Adipocyte (in vitro differentiated cells): ENCODE data around the gene HOMER2.

Source experiments
- DNase-seq: peaks from one replicate; pipeline ENCODE4 v3.0.0-alpha.2; 2015; ENCODE audit warnings: low read depth
- H3K27me3 ChIP-seq: replicated peaks from 2 replicates; pipeline ENCODE4 v1.7.0; 2013; ENCODE audit warnings: mild to moderate bottlenecking, low read length, moderate library complexity; ENCODE audit not compliant: control insufficient read depth, insufficient read depth
- H3K36me3 ChIP-seq: 2 replicates; pipeline ENCODE4 v1.7.0; 2013; ENCODE audit warnings: low read length, mild to moderate bottlenecking, moderate library complexity; ENCODE audit not compliant: control insufficient read depth, insufficient read depth, severe bottlenecking
- H3K4me1 ChIP-seq: 2 replicates; pipeline ENCODE4 v1.7.0; 2013; ENCODE audit warnings: mild to moderate bottlenecking, low read length, moderate library complexity; ENCODE audit not compliant: control insufficient read depth, insufficient read depth
- H3K4me3 ChIP-seq: 2 replicates; pipeline ENCODE4 v1.7.0; 2013; ENCODE audit warnings: mild to moderate bottlenecking, low read length, moderate library complexity
- H3K9ac ChIP-seq: 2 replicates; pipeline ENCODE4 v1.7.0; 2013; ENCODE audit warnings: mild to moderate bottlenecking, low read length, moderate library complexity
- H3K9me3 ChIP-seq: 2 replicates; pipeline ENCODE4 v1.7.0; 2013; ENCODE audit warnings: mild to moderate bottlenecking, low read length, moderate library complexity; ENCODE audit not compliant: control insufficient read depth

HOMER2 gene

GRCh38 chr15:82963471-82964341 is 11.2 kb upstream of the HOMER2 start:
- Histone ChIP-seq H3K9me3 (no peaks in the 10 kb centered on the region), H3K27me3 (no peaks in the 10 kb centered on the region), H3K9ac (no peak overlapping the region), H3K36me3 (no peaks in the 10 kb centered on the region), H3K4me3 (no peak overlapping the region), H3K4me1 (peaks cover 9% of the 10 kb centered on the region)
- DNase-seq, result no peak

DNA sequence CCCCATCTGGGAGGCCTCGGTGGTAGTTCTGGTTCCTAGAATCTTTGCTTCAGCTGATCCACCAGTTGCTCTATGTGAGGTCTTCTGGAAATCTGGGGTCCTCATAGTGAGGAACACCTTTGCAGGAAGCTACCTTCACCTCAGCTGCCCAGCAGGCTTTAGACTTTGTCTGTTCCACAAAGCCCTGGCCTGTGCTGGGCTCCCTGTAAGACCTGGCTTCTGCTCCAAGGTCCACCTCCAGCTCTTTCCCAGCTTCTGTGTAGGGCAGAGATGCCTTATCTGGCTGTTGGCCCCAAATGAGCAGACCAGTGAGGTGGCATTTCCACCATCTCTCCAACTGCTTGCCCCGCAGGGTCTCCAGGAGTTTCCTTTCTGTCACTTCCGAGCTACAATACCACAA is 8.2 kb upstream of the HOMER2 start:
- no peak overlapping the region for H3K9ac ChIP-seq
- no peak overlapping the region for H3K4me3 ChIP-seq
- no peak for DNase-seq
- no peaks in the 10 kb centered on the region for H3K9me3 ChIP-seq
- no peaks in the 10 kb centered on the region for H3K27me3 ChIP-seq
- no peaks in the 10 kb centered on the region for H3K36me3 ChIP-seq
- H3K4me1 ChIP-seq, result peaks cover 9% of the 10 kb centered on the region

DNA sequence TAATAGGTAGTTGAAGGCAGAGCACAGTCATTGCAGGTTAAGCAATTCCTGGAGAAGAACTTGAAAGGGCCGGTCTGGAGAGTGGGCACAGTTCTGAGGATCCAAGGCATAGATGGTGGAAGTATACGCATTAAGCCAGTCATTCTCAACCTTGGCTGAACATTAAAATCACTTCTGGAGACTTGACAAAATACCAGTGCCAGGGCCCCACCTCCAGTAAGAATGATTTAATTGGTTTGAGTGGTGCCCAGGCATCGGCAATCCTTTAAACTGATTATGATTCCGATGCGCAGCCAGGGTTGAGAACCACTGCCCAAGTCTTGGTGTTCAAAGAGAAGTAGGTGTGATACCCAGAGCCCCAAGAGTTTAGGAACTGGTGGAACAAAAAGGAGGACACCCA is 6.9 kb upstream of the HOMER2 start:
- Histone ChIP-seq H3K27me3 (no peaks in the 10 kb centered on the region), H3K4me1 (peaks cover 9% of the 10 kb centered on the region), H3K9ac (no peak overlapping the region), H3K36me3 (no peaks in the 10 kb centered on the region), H3K4me3 (no peak overlapping the region), H3K9me3 (no peaks in the 10 kb centered on the region)
- no peak for DNase-seq

- Histone ChIP-seq H3K4me1 (peaks cover 6% of the 10 kb centered on the region), H3K36me3 (no peaks in the 10 kb centered on the region), H3K4me3 (no peak overlapping the region), H3K9ac (no peak overlapping the region), H3K27me3 (no peaks in the 10 kb centered on the region), H3K9me3 (no peaks in the 10 kb centered on the region)
- no peak for DNase-seq
These were observed 6.1 kb upstream of the HOMER2 start for GRCh38 chr15:82958638-82959037.

- Histone ChIP-seq H3K9me3 (no peaks in the 10 kb centered on the region), H3K9ac (peak overlapping the region; percentile 56), H3K4me1 (no peaks in the 10 kb centered on the region), H3K27me3 (peaks cover 20% of the 10 kb centered on the region), H3K4me3 (peak overlapping the region; percentile 74), H3K36me3 (no peaks in the 10 kb centered on the region)
- DNase-seq, result no peak
These were observed 905 bp downstream of the HOMER2 start for GRCh38 chr15:82951472-82952157.

DNA sequence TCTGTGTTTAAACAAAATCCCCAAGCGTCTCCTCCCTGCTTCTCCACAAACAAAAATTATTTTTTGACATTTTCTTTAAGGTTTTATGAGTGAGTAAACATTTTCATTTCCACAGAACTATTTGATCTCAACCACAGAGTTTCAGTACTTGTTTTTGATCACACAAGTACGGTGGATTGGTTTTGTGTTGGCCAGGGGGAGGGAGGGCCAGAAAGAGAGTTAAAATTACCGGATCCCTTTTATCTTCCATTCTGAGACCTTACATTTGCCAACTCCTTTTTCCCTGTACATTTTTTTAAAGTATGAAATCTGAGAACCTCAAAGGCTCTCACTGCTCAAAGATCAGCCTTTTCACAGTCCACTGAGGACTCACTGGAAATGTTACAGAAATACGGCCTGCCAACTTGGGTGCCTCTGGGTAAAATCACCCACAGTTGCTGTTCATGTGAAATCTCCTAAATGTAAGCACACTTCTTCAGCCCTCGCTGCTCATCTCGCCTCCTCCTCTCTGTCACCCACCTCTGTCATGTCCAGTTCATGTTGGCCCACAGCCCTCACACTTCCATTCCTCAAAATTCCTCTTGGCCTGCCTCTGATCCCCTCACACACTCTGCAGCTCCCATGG is 1.7 kb downstream of the HOMER2 start:
- no peaks in the 10 kb centered on the region for H3K9me3 ChIP-seq
- no peaks in the 10 kb centered on the region for H3K4me1 ChIP-seq
- no peak overlapping the region for H3K9ac ChIP-seq
- no peak overlapping the region for H3K4me3 ChIP-seq
- H3K27me3 ChIP-seq, result peaks cover 20% of the 10 kb centered on the region
- DNase-seq, result no peak
- no peaks in the 10 kb centered on the region for H3K36me3 ChIP-seq

DNA sequence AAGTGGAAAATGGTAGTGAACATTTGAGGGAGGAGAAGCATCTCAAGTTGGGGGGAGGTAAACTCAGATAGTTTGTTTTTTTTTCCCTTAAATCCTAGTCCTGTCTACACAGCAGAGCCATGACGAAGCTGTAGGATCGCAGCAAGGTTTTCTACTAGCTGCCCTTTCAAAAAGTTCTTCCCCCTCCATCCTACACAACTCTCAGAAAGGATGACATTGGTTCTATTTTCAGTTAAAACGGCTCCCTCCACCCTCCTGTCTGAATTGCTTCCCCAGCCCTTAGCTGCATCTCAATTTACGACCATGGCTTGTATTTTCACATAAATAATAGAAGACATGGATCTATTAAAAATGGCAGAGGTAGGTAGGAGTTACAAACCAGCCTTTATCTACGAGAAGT is 2.2 kb downstream of the HOMER2 start:
- Histone ChIP-seq H3K36me3 (no peaks in the 10 kb centered on the region), H3K27me3 (peaks cover 20% of the 10 kb centered on the region), H3K4me1 (no peaks in the 10 kb centered on the region), H3K9me3 (no peaks in the 10 kb centered on the region), H3K4me3 (no peak overlapping the region), H3K9ac (no peak overlapping the region)
- no peak for DNase-seq

DNA sequence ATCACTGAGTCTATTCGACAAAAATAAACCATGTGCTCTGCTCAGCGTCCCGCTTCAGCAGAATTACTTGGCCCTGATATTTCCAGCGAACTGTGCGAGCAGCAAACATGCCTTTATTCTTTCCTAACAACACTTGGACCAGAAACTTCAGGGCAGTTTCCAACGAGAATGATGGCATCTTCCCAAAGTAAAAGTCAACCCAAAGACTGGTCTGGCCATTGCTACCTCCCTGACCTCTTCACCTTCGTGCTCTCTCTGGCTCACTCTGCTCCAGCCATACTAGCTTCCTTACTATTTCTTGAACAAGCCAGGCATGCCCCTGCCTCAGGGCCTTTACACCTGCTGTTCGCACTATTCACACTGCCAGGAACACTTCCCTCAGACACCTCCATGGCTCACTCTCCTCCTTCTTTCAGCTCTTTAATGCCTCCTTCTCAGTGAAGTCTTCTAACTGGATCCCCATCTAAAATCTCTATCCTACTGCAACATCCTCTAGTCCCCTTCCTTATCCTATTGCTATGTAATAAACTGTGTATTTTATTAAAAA is 6.3 kb downstream of the HOMER2 start:
- Histone ChIP-seq H3K4me1 (no peaks in the 10 kb centered on the region), H3K9ac (no peak overlapping the region), H3K4me3 (no peak overlapping the region), H3K36me3 (no peaks in the 10 kb centered on the region), H3K9me3 (no peaks in the 10 kb centered on the region), H3K27me3 (peaks cover 16% of the 10 kb centered on the region)
- DNase-seq, result no peak

DNA sequence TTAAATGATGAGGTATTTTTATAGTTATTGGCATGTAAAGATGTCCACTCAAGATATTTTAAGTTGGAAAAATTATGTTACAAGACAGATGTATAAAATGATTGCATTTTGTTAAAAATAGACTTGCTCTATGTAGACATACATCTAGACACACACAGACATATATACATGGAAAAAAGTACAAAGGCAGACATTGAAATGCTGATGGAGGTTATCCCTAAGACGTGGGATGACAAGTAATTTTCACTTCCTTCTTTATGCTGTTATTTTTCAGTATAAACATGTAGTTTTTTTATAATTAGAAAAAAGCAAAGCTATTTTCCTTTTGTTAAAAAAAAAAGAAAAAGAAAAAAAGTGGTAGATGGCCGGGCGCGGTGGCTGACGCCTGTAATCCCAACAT is 7.2 kb downstream of the HOMER2 start:
- no peaks in the 10 kb centered on the region for H3K9me3 ChIP-seq
- H3K4me1 ChIP-seq, result no peaks in the 10 kb centered on the region
- peaks cover 11% of the 10 kb centered on the region for H3K27me3 ChIP-seq
- H3K4me3 ChIP-seq, result no peak overlapping the region
- no peak overlapping the region for H3K9ac ChIP-seq
- no peak for DNase-seq
- H3K36me3 ChIP-seq, result no peaks in the 10 kb centered on the region

DNA sequence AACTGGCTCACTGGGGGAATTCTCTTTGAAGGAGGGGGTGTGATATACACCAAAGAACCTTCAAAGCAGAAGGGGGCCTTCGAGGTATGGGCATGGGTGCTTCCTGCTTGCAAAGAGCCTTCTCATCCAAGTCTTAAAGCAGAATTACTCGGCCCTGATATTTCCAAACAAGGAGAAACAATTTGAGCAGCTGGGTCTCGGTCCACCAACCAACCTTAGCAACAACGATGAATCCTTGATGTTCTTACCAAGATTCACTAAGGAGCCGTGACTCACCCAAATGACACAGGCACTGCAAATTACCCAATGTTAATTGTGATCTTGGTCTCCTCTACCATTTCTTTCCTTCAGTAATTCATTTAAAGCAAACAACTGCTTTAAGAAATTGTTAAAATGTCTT is 7.7 kb downstream of the HOMER2 start:
- H3K4me3 ChIP-seq, result no peak overlapping the region
- H3K36me3 ChIP-seq, result no peaks in the 10 kb centered on the region
- no peaks in the 10 kb centered on the region for H3K9me3 ChIP-seq
- DNase-seq, result no peak
- no peak overlapping the region for H3K9ac ChIP-seq
- peaks cover 7% of the 10 kb centered on the region for H3K27me3 ChIP-seq
- no peaks in the 10 kb centered on the region for H3K4me1 ChIP-seq

- Histone ChIP-seq H3K27me3 (peaks cover 5% of the 10 kb centered on the region), H3K9me3 (no peaks in the 10 kb centered on the region), H3K4me3 (no peak overlapping the region), H3K4me1 (no peaks in the 10 kb centered on the region), H3K9ac (no peak overlapping the region), H3K36me3 (no peaks in the 10 kb centered on the region)
- no peak for DNase-seq
These were observed 8.5 kb downstream of the HOMER2 start for GRCh38 chr15:82944056-82944455.
